WI38 (cell line): ENCODE data around the gene ESRRB.

ENCODE experiments used
- H3K4me3 ChIP-seq: 2 replicates; pipeline ENCODE4 v1.5.1; 2011; ENCODE audit warnings: low read depth, mild to moderate bottlenecking, control low read depth, low read length
- CTCF ChIP-seq: IDR thresholded peaks from 2 replicates; pipeline ENCODE4 v1.5.1; 2012; ENCODE audit warnings: low read depth, mild to moderate bottlenecking, control low read depth, low read length

The ESRRB gene

GRCh38 chr14:76480426-76480825, 104.5 kb downstream of the ESRRB start:
- no peak for TF ChIP-seq CTCF
- H3K4me3 ChIP-seq: no peak overlapping the region

- TF ChIP-seq CTCF: no peak
- no peak overlapping the region for H3K4me3 ChIP-seq
Observed at GRCh38 chr14:76484355-76484754, 108.4 kb downstream of the ESRRB start.

GRCh38 chr14:76486251-76486743, 110.4 kb downstream of the ESRRB start:
- no peak overlapping the region for H3K4me3 ChIP-seq
- no peak for TF ChIP-seq CTCF

GRCh38 chr14:76488551-76488950, 112.6 kb downstream of the ESRRB start:
- no peak overlapping the region for H3K4me3 ChIP-seq
- TF ChIP-seq CTCF: no peak

GRCh38 chr14:76489667-76490066, 113.7 kb downstream of the ESRRB start:
- H3K4me3 ChIP-seq: no peak overlapping the region
- TF ChIP-seq CTCF: no peak

- H3K4me3 ChIP-seq: no peak overlapping the region
- TF ChIP-seq CTCF: no peak
Observed at GRCh38 chr14:76490111-76490510, 114.2 kb downstream of the ESRRB start.

- TF ChIP-seq CTCF: no peak
- H3K4me3 ChIP-seq: no peak overlapping the region
Observed at GRCh38 chr14:76490735-76491134, 114.8 kb downstream of the ESRRB start.
